Endothelial cell of umbilical vein (primary cell): ENCODE results near the gene CLBA1. TPM values are rescaled to one million over a fixed set of nuclear protein-coding genes. Genes with fewer than 3 reads are reported as not detected.

Source experiments
- BruUV-seq: library from RNA; stranded (reverse); fragments of 400-500 nt; replicated peaks from 2 replicates; lab custom pipeline; 2021; lab: Mats Ljungman, UMichigan
- CTCF ChIA-PET: fragments of 300-600, 350-600 bp; sonication (Branson Sonifier 250); formaldehyde crosslinking; loops from one replicate; lab custom pipeline; 2021; ENCODE audit warnings: antibody characterized with exemption, inconsistent platforms; lab: Charles Lee
- POLR2A ChIA-PET: fragments of 300-600, 350-600 bp; sonication (Branson Sonifier 250); formaldehyde crosslinking; loops from one replicate; lab custom pipeline; 2021; ENCODE audit warnings: antibody characterized with exemption, inconsistent platforms; lab: Charles Lee
- DNase-seq: peaks from one replicate; pipeline ENCODE4 v3.0.0-alpha.2; 2011; ENCODE audit warnings: low read depth, low spot score
- FAIRE-seq: peaks from 2 replicates; lab custom pipeline; 2011; peaks lifted over from hg19 to GRCh38; lab: Jason Lieb, UNC
- H2AFZ ChIP-seq: 2 replicates; pipeline ENCODE4 v1.6.0; 2012; ENCODE audit warnings: low read depth, low read length, control low read depth, inconsistent platforms
- H3K27ac ChIP-seq: 2 replicates; pipeline ENCODE4 v1.5.1; 2011; ENCODE audit warnings: low read depth, mild to moderate bottlenecking, control low read depth, low read length, moderate library complexity; ENCODE audit not compliant: insufficient read depth
- H3K27me3 ChIP-seq, 2 experiments: 2 replicates each; pipeline versions ENCODE4 v1.6.0 to v1.6.1; 2011; ENCODE audit warnings: low read length in 2 of 2, mixed read lengths in 1 of 2; ENCODE audit not compliant: control insufficient read depth in 2 of 2, insufficient read depth in 2 of 2
- H3K36me3 ChIP-seq, 2 experiments: 2 replicates in 1 of 2; 3 replicates in 1 of 2; pipeline ENCODE4 v1.5.1; 2011; ENCODE audit warnings: low read length in 2 of 2, mild to moderate bottlenecking in 1 of 2, moderate library complexity in 1 of 2; ENCODE audit not compliant: control insufficient read depth in 2 of 2, insufficient read depth in 2 of 2; ENCODE audit errors: extremely low read depth in 1 of 2
- H3K4me1 ChIP-seq: 3 replicates; pipeline ENCODE4 v1.5.1; 2011; ENCODE audit warnings: mild to moderate bottlenecking, low read length; ENCODE audit not compliant: control insufficient read depth, insufficient read depth; ENCODE audit errors: extremely low read depth
- H3K4me2 ChIP-seq: 2 replicates; pipeline ENCODE4 v1.6.1; 2011; ENCODE audit warnings: low read length, control low read depth, mixed read lengths; ENCODE audit not compliant: insufficient read depth
- H3K4me3 ChIP-seq, 3 experiments: fragments of 200-600 bp in 1 of 3; sonication (generic), shearing (Covaris generic) in 1 of 3; replicated peaks in 1 of 3; 2 replicates each; pipeline ENCODE4 v1.5.1; 2011 to 2016; ENCODE audit warnings: control low read depth in 3 of 3, low read length in 3 of 3, mild to moderate bottlenecking in 2 of 3, inconsistent platforms in 1 of 3, low read depth in 1 of 3, moderate library complexity in 1 of 3; ENCODE audit not compliant: insufficient read depth in 1 of 3
- H3K79me2 ChIP-seq: 2 replicates; pipeline ENCODE4 v1.6.0; 2012; ENCODE audit warnings: low read length, inconsistent platforms; ENCODE audit not compliant: control insufficient read depth, insufficient read depth
- H3K9ac ChIP-seq: replicated peaks from 2 replicates; pipeline ENCODE3; 2011; ENCODE audit warnings: low read length, control low read depth; ENCODE audit not compliant: insufficient read depth; ENCODE audit errors: extremely low read depth
- H3K9me1 ChIP-seq: replicated peaks from 3 replicates; pipeline ENCODE4 v1.6.0; 2011; ENCODE audit warnings: mild to moderate bottlenecking, low read length; ENCODE audit not compliant: control insufficient read depth, insufficient read depth; ENCODE audit errors: extremely low read depth
- H3K9me3 ChIP-seq: replicated peaks from 2 replicates; pipeline ENCODE4 v1.5.1; 2012; ENCODE audit warnings: low read length, inconsistent platforms; ENCODE audit not compliant: control insufficient read depth, insufficient read depth
- H4K20me1 ChIP-seq: replicated peaks from 2 replicates; pipeline ENCODE3; 2011; ENCODE audit warnings: mild to moderate bottlenecking, low read length; ENCODE audit not compliant: control insufficient read depth, insufficient read depth; ENCODE audit errors: extremely low read depth
- CTCF ChIP-seq, 2 donors: IDR thresholded peaks; 1 replicate in 1 of 2; 2 replicates in 1 of 2; pipeline ENCODE4 v1.5.1; 2011; ENCODE audit warnings: low read length in 2 of 2, mild to moderate bottlenecking in 2 of 2, moderate library complexity in 2 of 2, control low read depth in 1 of 2, inconsistent platforms in 1 of 2, low read depth in 1 of 2; ENCODE audit not compliant: insufficient read depth in 1 of 2; ENCODE audit errors: extremely low read depth in 1 of 2
- EZH2 ChIP-seq: IDR thresholded peaks from 2 replicates; pipeline ENCODE4 v1.6.1; 2012; ENCODE audit warnings: borderline replicate concordance, low read depth, mild to moderate bottlenecking, moderate library complexity, low read length, inconsistent platforms; ENCODE audit not compliant: severe bottlenecking
- FOS ChIP-seq: IDR thresholded peaks from 2 replicates; pipeline ENCODE4 v1.6.1; 2011; ENCODE audit warnings: mild to moderate bottlenecking, low read length, moderate library complexity, borderline replicate concordance; ENCODE audit not compliant: insufficient read depth
- GATA2 ChIP-seq: IDR thresholded peaks from 2 replicates; pipeline ENCODE4 v1.7.0; 2011; ENCODE audit warnings: low read depth, mild to moderate bottlenecking, moderate library complexity, mixed read lengths, low read length; ENCODE audit not compliant: insufficient read length, insufficient read depth
- JUN ChIP-seq: IDR thresholded peaks from 2 replicates; pipeline ENCODE4 v1.6.1; 2011; ENCODE audit warnings: borderline replicate concordance, low read depth; ENCODE audit not compliant: insufficient read length, insufficient read depth
- MAX ChIP-seq: IDR thresholded peaks from 2 replicates; pipeline ENCODE4 v1.6.1; 2011; ENCODE audit not compliant: insufficient read depth, insufficient read length
- MYC ChIP-seq: IDR thresholded peaks from one replicate; pipeline ENCODE4 v1.6.1; 2011; ENCODE audit warnings: mild to moderate bottlenecking, low read depth, low read length
- POLR2A ChIP-seq: IDR thresholded peaks from 2 replicates; pipeline ENCODE4 v1.6.1; 2012; ENCODE audit warnings: low read depth, mild to moderate bottlenecking, control low read depth, low read length
- POLR2AphosphoS5 ChIP-seq: IDR thresholded peaks from 2 replicates; pipeline ENCODE4 v1.6.1; 2012; ENCODE audit warnings: low read depth, mild to moderate bottlenecking, control low read depth, low read length, moderate library complexity; ENCODE audit not compliant: insufficient read depth
- dilution Hi-C: fragments of 300-500 bp; cut with MboI; formaldehyde crosslinking; loops from one replicate; pipeline ENCODE4 v1.15.0; 2019; ENCODE audit warnings: low sequenced_read_pairs; ENCODE audit not compliant: extremely low pct_ligation_motif_present
- intact Hi-C: fragments of 100-400 bp; cut with micrococcal nuclease; formaldehyde crosslinking; loops from one replicate; pipeline ENCODE4 v1.10.0; 2022
- polyA plus RNA-seq, 4 experiments: library from polyadenylated mRNA; depleted of rRNA in 3 of 4; stranded (reverse) in 3 of 4; unstranded in 1 of 4; fragments of >200 nt; gene quantifications; 2 replicates each; pipeline versions ENCODE4 v1.2.1 to v1.2.3, GENCODE V29; 2011 to 2012; ENCODE audit warnings: missing spikeins in 1 of 4
- total RNA-seq: library from RNA; stranded (reverse); gene quantifications from 2 replicates; pipeline ENCODE4 v1.2.3, GENCODE V29; 2021

The CLBA1 gene
- total and polyA plus RNA-seq, 2 donors (not counting 3 experiments of a cell fraction or from before 2014, with no cell fraction given): 5.2 to 5.3 TPM

GRCh38 chr14:104955396-104955770, 30.2 kb upstream of the CLBA1 start:
- no peak overlapping the region for H3K4me2 ChIP-seq
- no peaks in the 10 kb centered on the region for H4K20me1 ChIP-seq
- H3K36me3 ChIP-seq: peaks cover 5 to 42% of the 10 kb centered on the region in 2 experiments
- no peaks in the 10 kb centered on the region for H3K27me3 ChIP-seq
- dilution Hi-C loops (no loop called here), intact Hi-C loops (no loop called here)
- H3K79me2 ChIP-seq: peaks cover 4% of the 10 kb centered on the region
- H3K9me1 ChIP-seq: no peaks in the 10 kb centered on the region
- BruUV-seq: no TSS peak
- no peaks in the 10 kb centered on the region for H3K9me3 ChIP-seq
- POLR2A ChIA-PET: no interaction called here
- no peak overlapping the region for H2AFZ ChIP-seq
- CTCF ChIA-PET: interaction anchor here (2.0 kb wide), 1 partner anchor 14 kb away, joined by 5 read pairs; no protein-coding TSS in a partner anchor
- no peak for FAIRE-seq
- TF ChIP-seq MAX: no peak
- TF ChIP-seq MYC: no peak
- no peak for TF ChIP-seq CTCF (IDR thresholded peaks at IDR 0.05; ENCODE audit: extremely low read depth in 1 of 2, insufficient read depth in 1 of 2, low read depth in 1 of 2, low read length in 2 of 2)
- TF ChIP-seq JUN: no peak
- TF ChIP-seq POLR2A: no peak
- TF ChIP-seq POLR2AphosphoS5: no peak
- TF ChIP-seq GATA2: no peak
- TF ChIP-seq FOS: no peak
- no peak for TF ChIP-seq EZH2
- no peak overlapping the region for H3K9ac ChIP-seq
- no peak for DNase-seq
- H3K4me3 ChIP-seq: no peak overlapping the region
- H3K27ac ChIP-seq: no peak overlapping the region
- H3K4me1 ChIP-seq: no peaks in the 10 kb centered on the region
